ENCODE measurements around the gene SLC17A3. TPM values are rescaled to one million over a fixed set of nuclear protein-coding genes. Genes with fewer than 3 reads are reported as not detected.
A peak's percentile ranks its signal among the peaks of the same experiment; 100 is the strongest.

The SLC17A3 gene
- total and polyA plus RNA-seq, 2 experiments from 2014 or later = 0.23 to 0.57 TPM

DNA sequence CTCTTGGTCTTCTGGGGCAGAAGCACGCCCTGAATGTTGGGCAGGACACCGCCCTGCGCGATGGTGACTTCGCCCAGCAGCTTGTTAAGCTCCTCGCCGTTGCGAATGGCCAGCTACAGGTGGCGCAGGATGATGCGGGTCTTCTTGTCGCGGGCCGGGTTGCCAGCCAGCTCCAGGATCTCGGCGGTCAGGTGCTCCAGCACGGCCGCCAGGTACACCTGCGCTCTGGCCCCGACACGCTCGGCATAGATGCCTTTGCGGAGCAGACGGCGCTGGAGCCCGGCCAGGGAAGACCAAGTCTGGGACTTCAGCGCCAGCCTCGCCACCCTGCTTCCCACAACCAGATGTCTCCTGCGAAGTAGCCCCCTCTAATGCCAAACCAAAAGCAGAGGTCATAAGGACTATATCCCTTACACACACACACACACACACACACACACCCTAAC is 8.0 kb upstream of the SLC17A3 start:
- no peaks in the 10 kb centered on the region for H3K9me2 ChIP-seq (replicated peaks; ENCODE audit: insufficient read depth)
- H2AFZ ChIP-seq = no peak overlapping the region
- no peaks in the 10 kb centered on the region for H3K79me2 ChIP-seq
- H3K36me3 ChIP-seq (replicated peaks; ENCODE audit: insufficient read depth, low read depth) = no peaks in the 10 kb centered on the region
- TF ChIP-seq, protein P1, sequence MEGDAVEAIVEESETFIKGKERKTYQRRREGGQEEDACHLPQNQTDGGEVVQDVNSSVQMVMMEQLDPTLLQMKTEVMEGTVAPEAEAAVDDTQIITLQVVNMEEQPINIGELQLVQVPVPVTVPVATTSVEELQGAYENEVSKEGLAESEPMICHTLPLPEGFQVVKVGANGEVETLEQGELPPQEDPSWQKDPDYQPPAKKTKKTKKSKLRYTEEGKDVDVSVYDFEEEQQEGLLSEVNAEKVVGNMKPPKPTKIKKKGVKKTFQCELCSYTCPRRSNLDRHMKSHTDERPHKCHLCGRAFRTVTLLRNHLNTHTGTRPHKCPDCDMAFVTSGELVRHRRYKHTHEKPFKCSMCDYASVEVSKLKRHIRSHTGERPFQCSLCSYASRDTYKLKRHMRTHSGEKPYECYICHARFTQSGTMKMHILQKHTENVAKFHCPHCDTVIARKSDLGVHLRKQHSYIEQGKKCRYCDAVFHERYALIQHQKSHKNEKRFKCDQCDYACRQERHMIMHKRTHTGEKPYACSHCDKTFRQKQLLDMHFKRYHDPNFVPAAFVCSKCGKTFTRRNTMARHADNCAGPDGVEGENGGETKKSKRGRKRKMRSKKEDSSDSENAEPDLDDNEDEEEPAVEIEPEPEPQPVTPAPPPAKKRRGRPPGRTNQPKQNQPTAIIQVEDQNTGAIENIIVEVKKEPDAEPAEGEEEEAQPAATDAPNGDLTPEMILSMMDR (IDR thresholded peaks at IDR 0.05; ENCODE audit: poor library complexity) = no peak
- TF ChIP-seq EZH2phosphoT487 (IDR thresholded peaks at IDR 0.05; ENCODE audit: low read depth, severe bottlenecking, unreplicated experiment) = no peak
- no peak for TF ChIP-seq EZH2 (IDR thresholded peaks at IDR 0.05; ENCODE audit: borderline replicate concordance)
- peak; percentile 30 for DNase-seq (ENCODE audit: low spot score)
- no peaks in the 10 kb centered on the region for H3K9me3 ChIP-seq (ENCODE audit: low read depth)
- no peaks in the 10 kb centered on the region for H4K20me1 ChIP-seq (ENCODE audit: insufficient read depth, poor library complexity, severe bottlenecking)
- H3K4me3 ChIP-seq = no peak overlapping the region
- H3K4me2 ChIP-seq = peak overlapping the region; percentile 56
- WGBS (ENCODE audit: low lambda C conversion rate, missing lambda C conversion rate) = 68% methylated on average over 28 of the region's 28 CpGs
- H3K27me3 ChIP-seq = no peaks in the 10 kb centered on the region
- H3K27ac ChIP-seq = no peak overlapping the region
- no peaks in the 10 kb centered on the region for H3K4me1 ChIP-seq (ENCODE audit: insufficient read depth)

DNA sequence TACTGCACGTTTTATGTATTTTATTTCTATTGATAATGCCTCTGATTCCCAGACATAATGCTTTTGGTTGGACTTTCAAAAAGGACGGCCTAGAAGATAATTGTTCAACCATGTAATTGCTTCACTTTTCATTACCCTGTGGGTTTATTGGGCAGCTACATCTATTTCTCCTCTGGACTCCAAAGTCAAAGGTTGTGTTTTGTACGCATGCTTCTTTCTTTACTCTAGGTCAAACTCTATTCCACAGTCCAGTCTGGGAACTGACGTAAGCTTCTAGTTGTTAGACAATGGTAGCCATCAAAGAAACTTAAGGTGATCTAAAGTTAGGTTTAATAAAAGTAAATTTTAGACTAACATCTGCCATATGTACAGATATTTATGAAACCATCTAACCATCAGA is 6.6 kb upstream of the SLC17A3 start:
- Histone ChIP-seq H3K79me2 (no peaks in the 10 kb centered on the region), H3K9me3 (ENCODE audit: low read depth) (no peaks in the 10 kb centered on the region), H3K4me3 (no peak overlapping the region), H3K4me1 (ENCODE audit: insufficient read depth) (no peaks in the 10 kb centered on the region), H3K36me3 (replicated peaks; ENCODE audit: insufficient read depth, low read depth) (no peaks in the 10 kb centered on the region), H3K4me2 (no peak overlapping the region), H3K9me2 (replicated peaks; ENCODE audit: insufficient read depth) (no peaks in the 10 kb centered on the region), H3K27ac (no peak overlapping the region), H2AFZ (no peak overlapping the region), H4K20me1 (ENCODE audit: insufficient read depth, poor library complexity, severe bottlenecking) (no peaks in the 10 kb centered on the region), H3K27me3 (no peaks in the 10 kb centered on the region)
- TF ChIP-seq, protein P1 (IDR thresholded peaks at IDR 0.05; ENCODE audit: poor library complexity) = no peak
- TF ChIP-seq EZH2phosphoT487 (IDR thresholded peaks at IDR 0.05; ENCODE audit: low read depth, severe bottlenecking, unreplicated experiment) (no peak), EZH2 (IDR thresholded peaks at IDR 0.05; ENCODE audit: borderline replicate concordance) (no peak)
- no peak for DNase-seq (ENCODE audit: low spot score)
- 86% methylated on average over 4 of the region's 4 CpGs for WGBS (ENCODE audit: low lambda C conversion rate, missing lambda C conversion rate)

GRCh38 chr6:25878721-25879322 is 4.8 kb upstream of the SLC17A3 start:
- Histone ChIP-seq H3K79me2 (no peaks in the 10 kb centered on the region), H3K9me3 (ENCODE audit: low read depth) (no peaks in the 10 kb centered on the region), H2AFZ (no peak overlapping the region), H3K27me3 (no peaks in the 10 kb centered on the region), H3K9me2 (replicated peaks; ENCODE audit: insufficient read depth) (no peaks in the 10 kb centered on the region), H3K27ac (no peak overlapping the region), H4K20me1 (ENCODE audit: insufficient read depth, poor library complexity, severe bottlenecking) (no peaks in the 10 kb centered on the region), H3K4me2 (no peak overlapping the region), H3K4me3 (no peak overlapping the region), H3K4me1 (ENCODE audit: insufficient read depth) (no peaks in the 10 kb centered on the region), H3K36me3 (replicated peaks; ENCODE audit: insufficient read depth, low read depth) (no peaks in the 10 kb centered on the region)
- no peak for DNase-seq (ENCODE audit: low spot score)
- whole genome bisulfite sequencing (ENCODE audit: low lambda C conversion rate, missing lambda C conversion rate) = 100% methylated on average over 2 of the region's 2 CpGs
- TF ChIP-seq EZH2 (IDR thresholded peaks at IDR 0.05; ENCODE audit: borderline replicate concordance) (no peak), EZH2phosphoT487 (IDR thresholded peaks at IDR 0.05; ENCODE audit: low read depth, severe bottlenecking, unreplicated experiment) (no peak)
- TF ChIP-seq, protein P1 (IDR thresholded peaks at IDR 0.05; ENCODE audit: poor library complexity) = no peak
